Stimulated activated CD4-positive, alpha-beta T cell treated with anti-CD3 and anti-CD28 coated beads, TNF-alpha, amount 100 ng/mL, for 4 hours (primary cell): Measurements from ENCODE around the gene FGGY.
"Not testable (repeated sequence)": the region's sequence is repeated elsewhere in the genome, so short reads cannot be mapped to it uniquely, and the experiment has no call there.

ENCODE experiments used
- DNase-seq, 3 experiments: peaks; one replicate each; pipeline ENCODE4 v3.0.0-alpha.2; 2020; ENCODE audit warnings: low read depth in 3 of 3

The FGGY gene

DNA sequence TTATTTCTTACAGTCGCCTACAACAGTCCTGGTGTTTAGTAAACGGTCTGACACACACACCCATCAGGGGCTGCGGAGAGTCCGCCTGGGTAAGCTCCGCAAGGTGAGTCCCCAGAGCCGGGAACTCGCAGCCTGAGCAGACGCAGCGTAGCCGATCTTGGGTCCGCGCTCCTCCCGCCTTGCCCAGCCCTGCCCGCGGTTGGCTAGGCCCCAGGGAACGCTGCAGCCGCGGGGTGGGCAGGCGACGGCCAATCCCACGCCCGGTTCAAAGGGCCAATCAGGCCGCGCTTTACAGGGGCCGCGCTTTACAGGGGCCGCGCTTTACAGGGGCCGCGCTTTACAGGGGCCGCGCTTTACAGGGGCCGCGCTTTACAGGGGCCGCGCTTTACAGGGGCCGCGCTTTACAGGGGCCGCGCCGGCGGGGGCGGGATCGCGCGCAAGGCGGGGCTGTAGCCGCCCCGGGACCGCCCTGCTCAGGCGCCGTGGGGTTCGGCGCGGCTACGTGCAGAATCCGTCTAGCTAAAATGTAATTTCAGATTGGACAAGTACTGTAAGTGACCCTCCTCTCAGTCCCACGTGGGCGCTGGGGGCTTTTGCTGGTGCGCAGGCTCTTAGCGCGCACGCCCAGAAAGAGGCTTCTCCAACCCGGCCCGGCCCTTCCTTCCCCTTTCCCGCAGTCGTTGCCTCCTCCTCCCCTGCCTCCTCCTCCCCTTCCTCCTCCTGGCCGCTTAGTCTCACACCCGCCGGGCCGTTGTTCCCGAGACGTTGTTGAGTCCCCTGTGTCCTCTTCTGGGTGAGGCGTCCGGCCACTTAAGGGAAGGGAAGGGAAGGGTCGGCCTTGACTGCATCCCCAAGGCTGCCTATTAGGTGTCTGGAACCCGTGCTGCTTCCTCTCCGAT, at the start of gene FGGY:
FGGY (plus strand) TSS at position 737 of the 899 bp plus-strand sequence. CDS start 24,456 bp downstream, outside the sequence.
- DNase-seq: peak; percentile 37 to 54 (median 52)

DNA sequence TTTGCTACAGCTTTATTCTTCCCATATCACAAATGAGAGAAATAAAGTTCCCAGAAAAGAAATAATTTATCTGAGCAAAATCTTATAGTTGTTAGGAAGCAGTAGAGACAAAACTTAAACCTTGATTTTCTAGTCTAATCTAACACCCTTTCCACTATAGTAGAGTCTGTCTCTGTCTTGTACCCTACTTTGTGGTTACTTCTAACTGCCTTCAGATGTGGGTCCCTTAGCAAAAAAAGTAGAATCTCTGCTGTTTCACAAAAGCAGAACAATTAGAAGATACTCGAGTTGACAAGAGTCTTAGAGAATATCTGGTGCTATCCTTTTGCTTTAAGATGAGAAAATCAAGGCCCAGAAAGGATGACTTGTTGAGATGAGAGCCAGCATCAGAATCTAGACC, 48.1 kb upstream of the FGGY start:
- DNase-seq: no peak

DNA sequence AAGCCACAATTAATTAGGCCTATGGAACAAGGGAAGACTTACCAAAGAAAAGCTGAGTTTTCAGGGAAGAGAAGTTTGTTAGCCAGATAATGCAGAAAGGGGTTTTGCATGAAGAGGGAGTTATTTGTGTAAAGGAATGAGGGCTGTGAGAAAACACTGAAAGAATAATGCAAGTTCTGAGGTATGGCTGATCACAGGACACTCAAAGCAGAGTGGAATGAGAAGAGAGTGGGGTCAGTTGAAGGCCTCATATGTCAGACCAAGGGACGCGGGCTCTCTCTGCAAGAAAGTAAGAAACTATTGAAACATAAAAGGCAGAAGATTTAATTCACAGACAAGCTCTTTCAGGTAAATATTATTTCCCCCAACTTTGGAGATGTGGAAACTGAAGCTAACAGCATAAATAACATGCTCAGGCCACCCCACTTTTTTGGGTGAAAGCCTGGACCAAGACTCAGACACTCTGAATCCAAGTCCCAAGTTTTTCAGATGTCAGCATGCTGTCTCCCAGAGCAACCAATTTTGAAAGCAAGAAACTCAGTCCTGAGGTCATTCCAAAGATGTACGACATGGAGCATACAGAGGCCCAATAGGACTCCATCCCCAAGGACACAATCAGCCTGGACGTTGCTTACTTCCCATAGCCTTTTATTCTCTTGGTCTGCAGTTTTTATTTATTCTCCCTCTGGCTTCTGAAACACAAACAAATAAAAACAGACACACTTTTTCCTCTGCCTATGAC, 47.3 kb upstream of the FGGY start:
- no peak for DNase-seq

DNA sequence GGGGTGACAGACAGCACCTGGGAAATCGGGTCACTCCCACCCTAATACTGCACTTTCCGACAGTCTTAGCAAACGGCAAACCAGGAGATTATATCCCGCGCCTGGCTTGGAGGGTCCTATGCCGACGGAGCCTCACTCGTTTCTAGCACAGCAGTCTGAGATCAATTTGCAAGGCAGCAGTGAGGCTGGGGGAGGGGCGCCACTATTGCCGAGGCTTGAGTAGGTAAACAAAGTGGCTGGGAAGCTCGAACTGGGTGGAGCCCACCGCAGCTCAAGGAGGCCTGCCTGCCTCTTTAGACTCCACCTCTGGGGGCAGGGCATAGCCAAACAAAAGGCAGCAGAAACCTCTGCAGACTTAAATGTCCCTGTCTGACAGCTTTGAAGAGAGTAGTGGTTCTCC, 45.8 kb upstream of the FGGY start:
- not testable (repeated sequence) for DNase-seq

- not testable (repeated sequence) for DNase-seq
Observed at GRCh38 chr1:59256429-59256828, 40.5 kb upstream of the FGGY start.

- DNase-seq: no peak
Observed at GRCh38 chr1:59258412-59259032, 38.4 kb upstream of the FGGY start.

GRCh38 chr1:59261537-59261936, 35.4 kb upstream of the FGGY start:
- no peak for DNase-seq

DNA sequence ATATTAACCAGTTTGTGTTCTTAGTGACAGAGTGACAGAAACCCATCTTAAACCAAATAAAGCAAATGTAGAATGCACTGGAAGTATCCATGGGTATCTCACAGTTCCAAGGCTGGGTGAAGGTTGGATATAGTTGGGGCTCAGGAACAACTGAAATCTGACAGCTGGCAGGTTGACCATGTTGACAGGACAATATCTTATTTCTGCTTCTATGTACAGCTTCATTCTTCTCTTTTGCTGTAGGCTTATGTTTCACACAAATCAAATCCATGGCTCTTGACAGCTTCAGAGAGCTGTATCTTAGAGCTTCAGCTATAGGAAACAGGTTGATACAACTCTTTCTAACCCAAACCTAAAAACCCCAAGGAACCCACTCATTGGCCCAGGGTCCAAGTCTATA, 34.3 kb upstream of the FGGY start:
- DNase-seq: no peak

GRCh38 chr1:59263111-59263510, 33.8 kb upstream of the FGGY start:
- DNase-seq: no peak

DNA sequence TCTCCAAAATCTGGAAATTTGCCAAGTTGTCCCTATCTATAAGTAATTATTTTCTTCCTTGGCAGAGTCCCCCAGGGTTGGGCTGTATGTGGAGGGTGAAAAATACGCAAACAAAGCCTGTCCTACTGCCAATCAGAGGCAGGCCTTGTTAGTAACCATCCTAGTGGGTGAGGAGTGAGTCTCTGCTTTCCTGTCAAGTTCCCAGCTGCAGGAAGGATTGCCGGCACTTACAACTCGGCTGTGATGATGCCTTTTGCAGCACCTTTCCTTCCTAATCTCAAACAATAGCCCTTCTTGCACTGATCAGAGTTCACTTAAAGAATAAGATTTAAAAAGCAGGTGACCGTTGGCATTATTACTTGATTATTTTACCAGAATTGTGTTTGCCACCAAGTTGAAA, 31.3 kb upstream of the FGGY start:
- no peak for DNase-seq

DNA sequence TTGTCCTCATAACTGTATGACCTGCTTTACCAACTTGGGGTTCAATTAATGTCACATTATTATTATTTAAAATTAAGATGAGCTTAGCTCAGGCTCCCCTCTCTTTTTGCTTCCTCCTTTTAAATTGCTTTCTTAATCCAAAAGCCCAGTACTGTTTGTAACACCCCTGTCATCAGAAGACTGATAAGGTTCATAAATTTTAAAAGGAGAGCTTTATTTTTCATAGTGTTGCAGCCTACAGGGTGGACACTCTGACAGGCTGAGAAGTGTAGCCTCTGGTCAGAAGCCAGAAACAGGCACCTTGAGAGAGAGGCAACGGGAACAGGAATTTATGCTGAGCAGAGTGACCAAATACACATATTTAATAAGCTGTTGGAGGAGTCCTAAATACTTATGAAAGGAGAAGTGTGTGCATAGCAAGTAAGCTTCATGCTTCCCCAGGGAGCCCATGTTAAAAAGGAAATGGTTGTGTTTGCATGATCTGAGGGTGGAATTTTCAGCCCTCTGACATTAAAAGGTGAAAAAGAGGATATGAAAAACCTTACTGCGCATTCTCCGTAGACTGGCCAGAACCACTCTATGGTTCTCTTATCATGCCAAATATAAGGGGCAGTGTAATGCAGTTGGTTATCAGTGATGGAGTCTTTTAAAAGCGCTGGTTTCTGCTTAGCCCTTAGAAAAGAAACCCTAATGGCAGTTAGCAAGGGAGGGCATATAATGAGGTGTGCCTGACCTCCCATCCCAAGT, 30.5 kb upstream of the FGGY start:
- DNase-seq: no peak

- no peak for DNase-seq
Observed at GRCh38 chr1:59266927-59267293, 30.0 kb upstream of the FGGY start.

DNA sequence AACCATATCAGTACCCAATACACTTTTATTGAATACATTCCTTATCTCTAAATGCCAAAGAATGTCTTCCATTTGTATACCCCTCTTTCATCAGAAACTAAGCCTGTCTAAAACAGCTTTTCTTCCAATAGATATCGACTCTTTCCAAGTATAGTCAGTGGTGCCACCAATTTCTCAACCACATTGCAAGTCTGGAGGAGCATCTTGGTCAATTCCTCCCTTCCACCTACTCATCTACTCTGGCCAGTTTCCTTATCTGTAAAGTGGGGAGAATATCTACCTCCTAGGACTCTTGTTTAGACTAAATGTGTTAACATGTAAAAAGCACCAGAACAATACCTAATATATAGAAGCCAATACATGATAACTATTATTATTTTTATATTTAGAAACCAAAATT, 28.5 kb upstream of the FGGY start:
- DNase-seq: no peak

DNA sequence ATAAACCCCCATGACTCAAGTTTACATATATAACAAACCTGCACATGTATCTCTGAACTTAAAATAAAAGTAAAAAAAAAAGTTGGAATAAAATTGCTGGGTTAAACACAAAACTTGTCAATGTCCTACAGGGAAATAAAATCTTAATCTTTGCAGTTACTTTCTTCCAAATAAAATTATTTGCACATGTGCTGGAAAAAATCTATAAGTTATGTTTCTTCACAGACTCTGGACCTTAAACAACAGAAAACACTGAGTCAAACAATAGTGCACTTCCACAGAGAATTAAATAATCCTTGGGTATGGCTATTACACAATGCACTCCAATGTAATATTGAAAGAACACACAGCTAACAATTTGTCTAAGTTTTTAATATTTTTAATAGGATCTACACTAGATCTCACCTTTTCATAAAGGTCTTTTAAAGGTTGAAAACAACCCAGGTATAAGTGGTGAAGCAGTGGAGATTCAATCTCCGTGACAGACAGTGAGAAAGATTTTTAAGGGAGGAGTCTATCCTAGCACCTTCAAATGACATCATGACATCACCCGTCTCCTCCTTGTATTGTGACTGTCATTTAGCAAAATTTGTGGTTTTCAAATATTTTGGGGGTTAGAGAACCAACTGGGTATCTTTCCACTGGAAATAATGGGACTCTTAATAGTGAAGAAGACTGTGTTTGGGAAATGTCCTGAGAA, 25.2 kb upstream of the FGGY start:
- no peak for DNase-seq

DNA sequence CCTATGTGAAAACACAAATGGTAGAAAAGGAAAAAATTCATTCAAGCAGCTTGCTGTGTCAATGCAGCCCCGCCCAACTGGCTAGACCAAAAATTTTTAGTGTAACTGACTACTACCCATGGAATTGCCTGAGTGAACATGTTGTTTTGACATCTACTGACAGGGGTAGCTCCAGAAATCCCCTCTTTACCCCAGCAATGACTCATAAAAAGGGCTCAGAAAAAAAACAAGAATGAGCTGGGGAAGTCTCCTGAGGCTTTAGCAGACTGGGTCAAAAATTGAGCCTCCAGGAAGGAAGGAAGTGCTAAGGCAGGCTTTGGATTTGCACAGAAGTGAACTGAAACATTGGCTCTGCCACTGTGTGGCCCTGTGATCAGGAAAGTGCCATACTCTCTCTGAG, 24.4 kb upstream of the FGGY start:
- DNase-seq: no peak

DNA sequence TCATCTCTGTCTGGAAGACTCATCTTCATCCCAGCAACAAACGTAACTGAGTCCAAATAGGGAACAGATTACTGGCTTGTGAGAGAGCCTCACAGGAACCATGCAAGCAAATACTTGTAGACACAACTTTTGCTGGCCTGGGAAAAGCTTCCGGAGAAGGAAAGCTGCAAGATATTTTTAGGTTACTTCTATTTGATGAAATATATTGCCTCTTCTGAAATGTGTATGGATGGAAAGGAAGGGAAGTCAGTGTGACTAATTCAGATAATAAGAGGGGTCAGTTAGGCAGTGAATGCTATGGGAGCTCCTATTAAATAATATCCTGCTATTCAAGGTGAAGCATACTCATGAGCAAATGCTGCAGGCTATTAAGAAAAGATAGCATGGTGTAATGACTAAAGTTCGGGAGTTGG, 20.4 kb upstream of the FGGY start:
- DNase-seq: no peak

GRCh38 chr1:59278780-59279354, 18.0 kb upstream of the FGGY start:
- DNase-seq: no peak

GRCh38 chr1:59279645-59280044, 17.2 kb upstream of the FGGY start:
- DNase-seq: no peak

DNA sequence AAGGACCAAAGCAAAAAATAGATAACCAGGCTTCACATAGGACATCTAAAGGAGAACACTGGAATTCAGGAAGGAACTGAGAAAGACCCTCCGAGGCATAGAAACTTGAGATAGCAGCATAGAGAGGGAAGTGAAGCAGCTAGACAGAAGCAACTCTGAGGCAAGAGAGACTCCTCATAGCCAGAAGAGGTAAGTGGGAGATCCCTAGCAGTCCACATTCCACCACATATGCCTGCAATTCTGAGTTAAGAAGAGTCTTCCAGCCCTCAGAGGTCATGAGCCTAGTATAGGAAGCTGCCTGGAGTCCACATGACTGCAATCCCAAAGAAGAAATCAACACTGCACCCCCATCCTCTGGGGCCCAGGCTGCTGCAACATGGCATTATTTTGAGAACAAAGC, 13.9 kb upstream of the FGGY start:
- no peak for DNase-seq

DNA sequence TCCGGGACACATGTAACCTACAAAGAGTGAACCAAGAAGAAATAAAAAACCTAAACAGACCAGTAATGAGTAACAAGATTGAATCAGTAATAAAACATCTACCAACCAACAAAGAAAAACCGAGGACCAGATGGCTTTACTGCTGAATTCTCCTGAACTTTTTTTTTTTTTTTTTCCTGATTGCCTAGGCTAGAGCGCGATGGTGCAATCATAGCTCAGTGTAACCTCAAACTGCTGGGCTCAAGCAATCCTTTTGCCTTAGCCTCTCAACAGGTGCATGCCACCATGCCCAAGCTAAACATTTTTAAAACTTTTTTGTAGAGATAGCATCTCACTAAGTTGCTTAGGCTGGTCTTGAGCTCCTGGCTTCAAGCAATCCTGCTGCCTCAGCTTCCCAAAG, 11.2 kb upstream of the FGGY start:
- no peak for DNase-seq

GRCh38 chr1:59288046-59288445, 8.8 kb upstream of the FGGY start:
- no peak for DNase-seq
